HG02588 (cell line): Measurements from ENCODE around the gene PIK3AP1.
"Not testable (repeated sequence)": the region's sequence is repeated elsewhere in the genome, so short reads cannot be mapped to it uniquely, and the experiment has no call there.

Experiments
- ATAC-seq: cut with Tn5 transposase; IDR thresholded peaks from one replicate; pipeline ENCODE4 v1.9.1; 2021; ENCODE audit warnings: mild to moderate bottlenecking, moderate library complexity; ENCODE audit not compliant: unreplicated experiment

The PIK3AP1 gene

DNA sequence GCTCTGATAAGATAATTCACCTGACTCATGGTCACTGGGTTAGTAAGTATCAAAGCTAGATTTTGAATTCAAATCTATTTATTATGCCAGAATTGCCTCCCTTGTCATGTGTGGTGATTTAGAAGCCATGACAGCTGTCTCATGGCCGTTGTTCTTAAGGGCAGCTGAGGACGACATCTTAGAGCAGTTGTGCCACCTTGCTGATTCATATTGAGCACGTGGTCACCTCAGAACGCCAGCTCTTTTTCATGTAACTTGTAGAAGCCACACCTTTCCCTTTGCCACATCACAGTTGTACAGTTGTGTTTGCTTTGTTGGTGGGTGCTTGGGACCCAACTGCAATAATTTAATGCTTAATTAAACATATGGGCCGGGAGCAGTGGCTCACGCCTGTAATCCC lies 4.3 kb upstream of the PIK3AP1 start:
- no peak for ATAC-seq

DNA sequence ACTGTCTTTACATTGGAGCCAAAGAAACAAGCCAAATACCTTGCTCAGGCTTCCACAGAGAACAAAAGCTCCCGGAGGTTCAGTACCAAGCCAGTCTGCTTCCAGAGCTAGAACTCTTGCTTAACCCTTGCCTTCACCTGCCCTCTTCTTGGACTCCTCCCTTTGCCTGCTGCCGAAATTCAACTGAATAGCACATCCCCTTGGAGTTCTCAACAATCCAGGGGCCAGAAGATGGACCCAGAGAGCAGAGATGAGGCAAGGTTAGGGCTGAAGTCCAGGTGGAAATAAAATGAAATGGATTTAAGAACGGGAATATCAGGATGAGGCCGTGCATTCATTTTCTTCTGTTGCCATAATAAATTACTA lies 876 bp upstream of the PIK3AP1 start:
- ATAC-seq, result no peak

DNA sequence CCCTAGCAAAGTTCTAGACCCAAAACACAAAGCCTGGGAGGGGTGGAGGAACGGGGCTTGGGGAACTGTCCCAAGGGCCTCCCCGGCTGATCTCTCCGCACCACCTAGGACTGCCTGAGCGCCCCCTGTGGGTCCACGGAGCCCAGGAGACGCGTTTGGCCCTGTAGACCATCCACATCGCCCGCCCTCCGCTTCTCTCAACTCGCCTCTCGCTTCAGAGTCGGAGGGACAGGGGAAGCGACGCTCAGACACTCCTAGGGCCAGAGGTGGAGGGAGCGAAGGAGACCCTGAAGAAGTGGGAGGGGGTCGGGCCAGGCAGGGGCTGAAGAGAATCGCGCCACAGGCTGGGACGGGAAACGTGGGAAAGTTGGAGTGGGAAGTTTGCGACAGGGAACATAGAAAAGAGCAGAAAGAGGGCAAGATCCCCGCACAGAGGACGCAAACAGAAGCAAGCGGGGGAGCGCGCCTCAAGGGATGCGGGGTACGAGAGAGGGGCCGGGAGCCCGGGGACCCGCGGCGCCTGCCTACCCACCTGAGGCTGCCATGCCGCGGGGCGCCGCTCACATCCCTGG lies 378 bp downstream of the PIK3AP1 start:
- peak; percentile 44 for ATAC-seq

- no peak for ATAC-seq
These were observed 1.1 kb downstream of the PIK3AP1 start for GRCh38 chr10:96719200-96719599.

GRCh38 chr10:96718304-96718990 lies 1.9 kb downstream of the PIK3AP1 start:
- no peak for ATAC-seq

- ATAC-seq, result no peak
These were observed 3.9 kb downstream of the PIK3AP1 start for GRCh38 chr10:96716390-96716789.

GRCh38 chr10:96714746-96715255 lies 5.5 kb downstream of the PIK3AP1 start:
- no peak for ATAC-seq

DNA sequence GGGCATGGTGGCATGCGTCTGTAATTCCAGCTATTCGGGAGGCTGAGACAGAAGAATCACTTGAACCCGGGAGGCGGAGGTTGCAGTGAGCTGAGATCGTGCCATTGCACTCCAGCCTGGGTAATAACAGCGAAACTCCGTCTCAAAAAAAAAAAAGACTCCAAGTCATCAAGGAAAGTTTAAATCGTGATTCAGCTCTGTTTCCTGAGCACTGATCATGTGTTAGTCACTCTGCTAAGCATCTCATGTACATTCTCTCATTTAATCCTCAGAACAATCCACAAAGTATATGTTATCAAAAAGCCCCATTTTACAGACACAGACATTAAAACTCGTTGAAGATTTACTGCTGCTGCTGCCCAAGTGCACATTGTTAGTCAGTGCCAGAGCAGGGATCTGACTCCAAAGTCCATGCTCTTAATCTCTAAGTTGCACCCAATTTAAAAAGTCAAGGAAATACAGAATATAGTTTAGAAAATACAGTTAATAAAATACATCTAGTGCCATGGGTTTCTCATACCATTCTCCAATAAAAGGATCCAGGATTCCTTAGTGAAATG lies 6.2 kb downstream of the PIK3AP1 start:
- no peak for ATAC-seq

DNA sequence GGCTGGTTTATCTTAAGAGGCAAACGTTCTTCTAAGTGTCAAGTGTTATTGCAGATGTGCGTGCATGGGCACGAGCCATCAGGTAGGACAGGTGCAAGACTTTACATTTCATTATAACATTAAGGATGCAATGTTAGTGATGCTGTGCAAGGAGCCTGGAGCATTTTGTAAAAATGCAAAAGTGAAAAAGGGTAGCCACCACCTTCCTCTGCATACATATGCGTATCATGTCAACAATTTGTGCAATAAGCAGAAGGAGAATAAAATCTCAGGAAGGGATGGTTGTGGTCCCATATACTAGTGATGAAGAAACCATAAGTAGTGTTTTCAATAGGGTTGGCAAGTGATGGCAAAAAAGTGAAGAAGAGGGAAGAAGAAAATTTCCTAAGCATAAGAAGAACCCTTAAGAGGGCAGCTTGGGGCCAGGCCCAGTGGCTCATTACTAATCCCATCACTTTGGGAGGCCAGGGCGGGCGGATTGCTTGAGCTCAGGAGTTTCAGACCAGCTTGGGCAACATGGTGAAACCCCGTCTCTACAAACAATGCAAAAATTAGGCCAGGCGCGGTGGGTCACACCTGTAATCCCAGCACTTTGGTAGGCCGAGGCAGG lies 7.5 kb downstream of the PIK3AP1 start:
- ATAC-seq, result no peak

GRCh38 chr10:96711048-96711728 lies 9.1 kb downstream of the PIK3AP1 start:
- no peak for ATAC-seq

- no peak for ATAC-seq
These were observed 10.8 kb downstream of the PIK3AP1 start for GRCh38 chr10:96709525-96709924.

DNA sequence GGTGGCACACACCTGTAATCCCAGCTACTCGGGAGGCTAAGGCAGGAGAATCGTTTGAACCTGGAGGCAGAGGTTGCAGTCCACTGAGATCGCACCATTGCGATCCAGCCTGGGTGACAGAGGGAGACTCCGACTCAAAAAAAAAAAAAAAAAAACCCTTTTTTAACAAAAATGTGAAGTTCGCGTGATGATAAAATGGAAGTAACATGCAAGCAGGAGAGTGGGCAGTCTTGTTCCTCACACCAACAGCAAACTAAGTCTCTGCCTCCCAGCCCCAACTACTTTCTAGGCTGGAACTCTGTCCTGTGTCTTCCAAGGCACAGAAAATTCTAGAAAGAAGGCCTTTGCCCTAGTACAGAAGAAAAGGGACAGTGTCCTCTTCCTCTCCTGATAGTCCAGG lies 11.3 kb downstream of the PIK3AP1 start:
- no peak for ATAC-seq

- no peak for ATAC-seq
These were observed 11.9 kb downstream of the PIK3AP1 start for GRCh38 chr10:96708456-96708855.

DNA sequence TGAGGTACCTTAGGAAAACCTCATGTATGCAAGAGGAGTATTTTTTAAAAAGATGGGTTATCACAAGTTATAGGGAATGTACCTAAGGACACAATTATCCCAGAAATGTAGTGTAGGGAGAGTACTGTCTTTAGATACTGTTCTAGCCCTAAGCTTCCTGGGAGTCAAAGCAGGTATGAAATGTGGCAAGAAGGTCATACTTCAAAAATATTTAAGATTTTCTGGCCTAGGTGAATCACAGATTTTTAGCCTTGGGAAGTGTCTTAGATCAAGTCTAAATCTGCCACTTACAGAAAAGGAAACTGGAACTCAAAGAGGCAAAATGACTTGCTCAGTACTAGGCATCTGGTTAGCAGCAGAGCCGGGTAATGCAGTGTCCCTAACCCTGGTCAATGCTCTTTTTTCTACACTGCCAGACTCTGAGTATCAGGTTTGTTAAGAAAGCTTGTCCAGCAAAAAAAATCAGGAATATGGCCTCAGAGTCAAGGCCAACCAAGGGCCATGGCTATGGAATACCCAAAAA lies 13.9 kb downstream of the PIK3AP1 start:
- ATAC-seq, result no peak

DNA sequence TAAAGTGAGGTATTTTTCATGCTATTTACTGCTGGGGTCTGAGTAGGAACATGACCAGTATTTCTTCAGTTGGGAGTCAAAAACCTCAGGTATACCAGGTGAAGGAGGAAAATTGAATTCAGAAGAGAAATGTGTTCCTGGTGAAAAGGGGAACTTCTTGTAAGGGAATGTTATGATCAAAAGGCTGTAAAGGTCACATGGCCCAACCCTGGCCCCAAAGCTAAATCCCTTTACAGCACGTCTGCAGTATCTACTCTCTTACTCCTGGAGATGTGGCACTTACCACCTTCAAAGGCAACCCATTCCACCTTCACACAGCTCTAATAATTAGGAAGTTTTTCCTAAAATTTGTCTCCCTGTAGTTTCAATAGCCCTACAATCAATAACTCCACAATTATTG lies 15.2 kb downstream of the PIK3AP1 start:
- no peak for ATAC-seq

GRCh38 chr10:96704563-96704962 lies 15.8 kb downstream of the PIK3AP1 start:
- no peak for ATAC-seq

DNA sequence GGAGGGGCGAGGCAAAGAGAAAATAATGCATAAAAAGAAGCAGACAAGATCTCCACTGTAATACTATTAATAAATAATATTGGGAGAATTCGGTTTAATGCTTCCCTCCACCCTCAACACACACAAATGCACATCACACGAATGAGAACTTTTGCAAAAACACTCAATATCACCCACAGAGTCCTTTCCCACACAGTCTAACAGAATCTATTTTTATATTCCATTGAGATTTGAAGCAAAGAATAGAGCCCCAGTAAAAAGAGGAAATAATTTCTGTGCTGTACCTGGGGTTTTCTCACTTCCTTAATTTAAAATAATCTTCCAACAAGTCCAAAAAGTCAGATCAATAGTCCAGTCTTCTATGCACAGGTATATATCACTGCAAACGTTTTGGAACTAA lies 17.0 kb downstream of the PIK3AP1 start:
- no peak for ATAC-seq

- ATAC-seq, result no peak
These were observed 19.0 kb downstream of the PIK3AP1 start for GRCh38 chr10:96701265-96701664.

- ATAC-seq, result peak; percentile 77
These were observed 19.8 kb downstream of the PIK3AP1 start for GRCh38 chr10:96700374-96701099.

- ATAC-seq, result no peak
These were observed 20.7 kb downstream of the PIK3AP1 start for GRCh38 chr10:96699613-96700012.

GRCh38 chr10:96698305-96698704 lies 22.0 kb downstream of the PIK3AP1 start:
- not testable (repeated sequence) for ATAC-seq
